ENCODE data around the gene LMO4. TPM values are rescaled to one million over a fixed set of nuclear protein-coding genes. Genes with fewer than 3 reads are reported as not detected.

Gene LMO4
- total RNA-seq, 1 experiment from 2014 or later, result 17.6 TPM

- in situ Hi-C loops (cut with HindIII; ENCODE audit: low pct_unique_long_range_greater_than_20kb, low sequenced_read_pairs), result no loop called here
- no peak for DNase-seq (ENCODE audit: low read depth, low spot score)
Measured at GRCh38 chr1:87389546-87389945, 60.9 kb downstream of the LMO4 start.

- in situ Hi-C loops (cut with HindIII; ENCODE audit: low pct_unique_long_range_greater_than_20kb, low sequenced_read_pairs), result no loop called here
- no peak for DNase-seq (ENCODE audit: low read depth, low spot score)
Measured at GRCh38 chr1:87392248-87393192, 63.8 kb downstream of the LMO4 start.

GRCh38 chr1:87393445-87394085 is 64.9 kb downstream of the LMO4 start:
- in situ Hi-C loops (cut with HindIII; ENCODE audit: low pct_unique_long_range_greater_than_20kb, low sequenced_read_pairs), result no loop called here
- no peak for DNase-seq (ENCODE audit: low read depth, low spot score)

GRCh38 chr1:87394513-87394912 is 65.8 kb downstream of the LMO4 start:
- DNase-seq (ENCODE audit: low read depth, low spot score), result no peak
- in situ Hi-C loops (cut with HindIII; ENCODE audit: low pct_unique_long_range_greater_than_20kb, low sequenced_read_pairs), result no loop called here

- in situ Hi-C loops (cut with HindIII; ENCODE audit: low pct_unique_long_range_greater_than_20kb, low sequenced_read_pairs), result no loop called here
Measured at GRCh38 chr1:87394982-87395381, 66.3 kb downstream of the LMO4 start.

More at GRCh38 chr1:87394982-87395381, 66.3 kb downstream of the LMO4 start:
- no peak for DNase-seq (ENCODE audit: low read depth, low spot score)

All from SK-MEL-5 (cell line).